B cell (primary cell): ENCODE measurements around the gene NPAS3. TPM values are rescaled to one million over a fixed set of nuclear protein-coding genes. Genes with fewer than 3 reads are reported as not detected.

ENCODE experiments used
- ATAC-seq: fragments of 200-7000 bp; cut with Tn5 transposase; one replicate; pipeline ENCODE4 v1.10.0; 2021; ENCODE audit warnings: low read depth, mild to moderate bottlenecking, moderate number of reproducible peaks, moderate library complexity
- CTCF ChIA-PET: fragments of 350-600 bp; sonication (Branson Sonifier 250); formaldehyde crosslinking; loops from one replicate; lab custom pipeline; 2021; ENCODE audit warnings: antibody characterized with exemption, inconsistent platforms; lab: Charles Lee
- POLR2A ChIA-PET: fragments of 350-600 bp; sonication (Branson Sonifier 250); formaldehyde crosslinking; loops from one replicate; lab custom pipeline; 2021; ENCODE audit warnings: antibody characterized with exemption; lab: Charles Lee
- DNase-seq: peaks from one replicate; pipeline ENCODE4 v3.0.0; 2013
- H2AFZ ChIP-seq: 2 replicates; pipeline ENCODE4 v1.6.1; 2012; ENCODE audit warnings: mild to moderate bottlenecking, low read depth, low read length; ENCODE audit not compliant: insufficient read depth, poor library complexity, severe bottlenecking
- H3K27ac ChIP-seq, 2 donors: 1 replicate in 1 of 2; 2 replicates in 1 of 2; pipeline ENCODE4 v1.5.1; 2012 to 2013; ENCODE audit warnings: low read length in 2 of 2, mild to moderate bottlenecking in 2 of 2, moderate library complexity in 1 of 2
- H3K27me3 ChIP-seq, 4 experiments: fragments of 200-600 bp in 1 of 4; sonication (generic) in 1 of 4; replicated peaks in 1 of 4; 1 replicate in 2 of 4; 2 replicates in 2 of 4; pipeline versions ENCODE4 v1.6.1 to v1.7.0; 2013 to 2016; ENCODE audit warnings: low read length in 3 of 4, mild to moderate bottlenecking in 2 of 4, mixed read lengths in 1 of 4, moderate library complexity in 1 of 4; ENCODE audit not compliant: insufficient read depth in 4 of 4, control insufficient read depth in 3 of 4; ENCODE audit errors: control extremely low read depth in 1 of 4
- H3K36me3 ChIP-seq, 2 experiments: replicated peaks in 1 of 2; 1 replicate in 1 of 2; 2 replicates in 1 of 2; pipeline versions ENCODE4 v1.6.1 to v1.7.1; 2013; ENCODE audit warnings: low read length in 1 of 2; ENCODE audit not compliant: insufficient read depth in 2 of 2, control insufficient read depth in 1 of 2; ENCODE audit errors: control extremely low read depth in 1 of 2, extremely low read depth in 1 of 2
- H3K4me1 ChIP-seq, 2 donors: fragments of 200-600 bp in 1 of 2; sonication (generic) in 1 of 2; 1 replicate in 1 of 2; 2 replicates in 1 of 2; pipeline versions ENCODE4 v1.5.1 to v1.6.1; 2013 to 2017; ENCODE audit warnings: low read length in 2 of 2; ENCODE audit not compliant: control insufficient read depth in 2 of 2, insufficient read depth in 2 of 2
- H3K4me2 ChIP-seq: replicated peaks from 2 replicates; pipeline ENCODE3; 2012; ENCODE audit warnings: mild to moderate bottlenecking, low read depth, low read length; ENCODE audit not compliant: poor library complexity, severe bottlenecking
- H3K4me3 ChIP-seq, 5 experiments: fragments of 200-600 bp in 1 of 5; sonication (generic) in 1 of 5; 1 replicate in 3 of 5; 2 replicates in 2 of 5; pipeline versions ENCODE4 v1.5.1 to v1.7.0; 2011 to 2016; ENCODE audit warnings: low read length in 4 of 5, mild to moderate bottlenecking in 4 of 5, low read depth in 2 of 5, control low read depth in 1 of 5, moderate library complexity in 1 of 5; ENCODE audit not compliant: insufficient read depth in 1 of 5; ENCODE audit errors: control extremely low read depth in 1 of 5, extremely low read depth in 1 of 5
- H3K79me2 ChIP-seq: fragments of 200-600 bp; sonication (generic); one replicate; pipeline ENCODE4 v1.6.0; 2016; ENCODE audit warnings: low read length; ENCODE audit not compliant: control insufficient read depth, insufficient read depth
- H3K9ac ChIP-seq: fragments of 200-600 bp; sonication (generic); 2 replicates; pipeline ENCODE4 v1.6.1; 2017; ENCODE audit warnings: mild to moderate bottlenecking, low read length, moderate library complexity
- H3K9me3 ChIP-seq, 3 donors: one replicate each; pipeline versions ENCODE4 v1.6.1 to v1.7.1; 2013; ENCODE audit warnings: low read length in 2 of 3; ENCODE audit not compliant: control insufficient read depth in 2 of 3, insufficient read depth in 1 of 3; ENCODE audit errors: control extremely low read depth in 1 of 3
- H4K20me1 ChIP-seq: 2 replicates; pipeline ENCODE4 v1.6.0; 2012; ENCODE audit warnings: mild to moderate bottlenecking, low read length; ENCODE audit not compliant: insufficient read depth, control insufficient read depth, poor library complexity, severe bottlenecking
- H3K27ac Mint-ChIP-seq: one replicate; pipeline ENCODE4 v1.8.0; 2021; ENCODE audit warnings: mixed read lengths
- H3K27me3 Mint-ChIP-seq: one replicate; pipeline ENCODE4 v1.8.0; 2021; ENCODE audit warnings: mixed read lengths
- H3K4me1 Mint-ChIP-seq: one replicate; pipeline ENCODE4 v1.8.0; 2021; ENCODE audit warnings: mixed read lengths
- H3K4me3 Mint-ChIP-seq: one replicate; pipeline ENCODE4 v1.8.0; 2021; ENCODE audit warnings: mixed read lengths
- H3K9me3 Mint-ChIP-seq: one replicate; pipeline ENCODE4 v1.8.0; 2022; ENCODE audit warnings: mixed read lengths; ENCODE audit not compliant: insufficient read depth
- CTCF ChIP-seq: fragments of 200-600 bp; IDR thresholded peaks from one replicate; pipeline ENCODE4 v1.8.0; 2022; ENCODE audit warnings: antibody characterized with exemption, mild to moderate bottlenecking
- EZH2 ChIP-seq: IDR thresholded peaks from 2 replicates; pipeline ENCODE4 v1.6.1; 2012; ENCODE audit warnings: borderline replicate concordance, low read depth, mild to moderate bottlenecking, moderate library complexity, low read length; ENCODE audit not compliant: insufficient read depth, poor library complexity, severe bottlenecking
- WGBS: methylation state at CpG from one replicate; pipeline ENCODE4 v1.1.5; 2013; ENCODE audit warnings: missing lambda C conversion rate; ENCODE audit not compliant: insufficient coverage; 5-methylcytosine and 5-hydroxymethylcytosine counted together
- intact Hi-C: fragments of 100-400 bp; cut with micrococcal nuclease; formaldehyde crosslinking; loops from one replicate; pipeline ENCODE4 v1.10.0; 2022
- polyA plus RNA-seq: library from polyadenylated mRNA; depleted of rRNA; stranded (reverse); fragments of >200 nt; gene quantifications from 2 replicates; pipeline ENCODE4 v1.2.3, GENCODE V29; 2012
- total RNA-seq, 2 donors: library from RNA; stranded (reverse); fragments of 120-200 nt in 1 of 2; gene quantifications; 1 replicate in 1 of 2; 2 replicates in 1 of 2; pipeline versions ENCODE4 v1.2.3 to v1.2.4, GENCODE V29; 2013 to 2022

Gene NPAS3
- total and polyA plus RNA-seq, 2 donors (not counting 1 experiment from before 2014, with no cell fraction given): not detected

GRCh38 chr14:33285902-33286700 is 347.4 kb downstream of the NPAS3 start:
- no peaks in the 10 kb centered on the region for H3K4me1 Mint-ChIP-seq
- Histone ChIP-seq H3K9me3 (no peaks in the 10 kb centered on the region), H3K4me1 (no peaks in the 10 kb centered on the region), H4K20me1 (no peaks in the 10 kb centered on the region), H3K79me2 (no peaks in the 10 kb centered on the region), H3K9ac (no peak overlapping the region), H3K4me3 (no peak overlapping the region), H3K27me3 (no peaks in the 10 kb centered on the region), H3K4me2 (no peak overlapping the region), H3K36me3 (no peaks in the 10 kb centered on the region), H2AFZ (no peak overlapping the region), H3K27ac (no peak overlapping the region)
- no peak for TF ChIP-seq CTCF
- no peak for ATAC-seq
- POLR2A ChIA-PET: no interaction called here
- no peak overlapping the region for H3K27ac Mint-ChIP-seq
- no peak overlapping the region for H3K4me3 Mint-ChIP-seq
- CTCF ChIA-PET: no interaction called here
- no peaks in the 10 kb centered on the region for H3K27me3 Mint-ChIP-seq
- no peaks in the 10 kb centered on the region for H3K9me3 Mint-ChIP-seq
- intact Hi-C loops: no loop called here
- WGBS: 100% methylated on average over 1 of the region's 5 CpGs
- no peak for DNase-seq

- no peak for ATAC-seq
- POLR2A ChIA-PET: no interaction called here
- H3K79me2 ChIP-seq: no peaks in the 10 kb centered on the region
These were observed 348.5 kb downstream of the NPAS3 start for GRCh38 chr14:33287189-33287588.

More at GRCh38 chr14:33287189-33287588, 348.5 kb downstream of the NPAS3 start:
- Mint-ChIP-seq H3K9me3 (no peaks in the 10 kb centered on the region), H3K27ac (no peak overlapping the region), H3K4me3 (no peak overlapping the region), H3K4me1 (no peaks in the 10 kb centered on the region), H3K27me3 (no peaks in the 10 kb centered on the region)
- H4K20me1 ChIP-seq: no peaks in the 10 kb centered on the region
- TF ChIP-seq CTCF (no peak), EZH2 (no peak)
- intact Hi-C loops: no loop called here
- no peak overlapping the region for H2AFZ ChIP-seq
- no peak overlapping the region for H3K27ac ChIP-seq
- H3K9ac ChIP-seq: no peak overlapping the region
- no peak for DNase-seq
- H3K4me3 ChIP-seq: no peak overlapping the region
- H3K4me1 ChIP-seq: no peaks in the 10 kb centered on the region
- WGBS: 100% methylated on average over 3 of the region's 6 CpGs
- no peaks in the 10 kb centered on the region for H3K36me3 ChIP-seq
- CTCF ChIA-PET: no interaction called here
- no peaks in the 10 kb centered on the region for H3K27me3 ChIP-seq
- no peak overlapping the region for H3K4me2 ChIP-seq
- H3K9me3 ChIP-seq: no peaks in the 10 kb centered on the region
